DND-41 (cell line): Measurements from ENCODE around the gene NPPA.

Source experiments
- ATAC-seq: fragments of 200-7000 bp; cut with Tn5 transposase; 3 replicates; pipeline ENCODE4 v1.9.1; 2021; ENCODE audit warnings: low read depth; ENCODE audit not compliant: insufficient read depth
- DNase-seq: peaks from one replicate; pipeline ENCODE4 v3.0.0-alpha.2; 2020
- H2AFZ ChIP-seq: 2 replicates; pipeline ENCODE4 v1.6.0; 2012; ENCODE audit warnings: low read depth, low read length
- H3K27ac ChIP-seq: 2 replicates; pipeline ENCODE4 v1.5.1; 2012; ENCODE audit warnings: low read length, inconsistent platforms
- H3K27me3 ChIP-seq: fragments of 200-600 bp; sonication (generic); 2 replicates; pipeline ENCODE4 v1.6.0; 2012; ENCODE audit warnings: low read length, mild to moderate bottlenecking, inconsistent platforms; ENCODE audit not compliant: insufficient read depth, poor library complexity
- H3K36me3 ChIP-seq: 2 replicates; pipeline ENCODE4 v1.5.1; 2012; ENCODE audit warnings: low read length, inconsistent platforms; ENCODE audit not compliant: insufficient read depth
- H3K4me1 ChIP-seq: 2 replicates; pipeline ENCODE4 v1.5.1; 2012; ENCODE audit warnings: mild to moderate bottlenecking, low read length; ENCODE audit not compliant: insufficient read depth
- H3K4me2 ChIP-seq: 2 replicates; pipeline ENCODE4 v1.6.0; 2012; ENCODE audit warnings: mild to moderate bottlenecking, moderate library complexity, low read length, inconsistent platforms; ENCODE audit not compliant: insufficient read depth
- H3K4me3 ChIP-seq, 2 experiments: fragments of 200-600 bp in 1 of 2; shearing (Covaris generic) in 1 of 2; 2 replicates each; pipeline ENCODE4 v1.5.1; 2012 to 2016; ENCODE audit warnings: inconsistent platforms in 2 of 2, low read length in 2 of 2, mild to moderate bottlenecking in 2 of 2, low read depth in 1 of 2, moderate library complexity in 1 of 2
- H3K79me2 ChIP-seq: 2 replicates; pipeline ENCODE4 v1.6.0; 2012; ENCODE audit warnings: low read length, inconsistent platforms; ENCODE audit not compliant: insufficient read depth
- H3K9ac ChIP-seq: 2 replicates; pipeline ENCODE4 v1.6.0; 2012; ENCODE audit warnings: low read depth, mild to moderate bottlenecking, inconsistent platforms, low read length, moderate library complexity
- H3K9me3 ChIP-seq: 2 replicates; pipeline ENCODE4 v1.5.1; 2012; ENCODE audit warnings: low read length, moderate library complexity, mild to moderate bottlenecking, inconsistent platforms; ENCODE audit not compliant: insufficient read depth, severe bottlenecking
- H4K20me1 ChIP-seq: 2 replicates; pipeline ENCODE4 v1.6.0; 2012; ENCODE audit warnings: low read length; ENCODE audit not compliant: insufficient read depth
- EZH2 ChIP-seq: IDR thresholded peaks from 3 replicates; pipeline ENCODE4 v1.6.1; 2012; ENCODE audit warnings: borderline replicate concordance, low read depth, mild to moderate bottlenecking, moderate library complexity, low read length, inconsistent platforms; ENCODE audit not compliant: severe bottlenecking
- TF ChIP-seq, protein P1 (sequence below): IDR thresholded peaks from 2 replicates; pipeline ENCODE4 v1.5.1; 2012; ENCODE audit warnings: borderline replicate concordance, low read length, moderate library complexity, mild to moderate bottlenecking; ENCODE audit not compliant: poor library complexity, severe bottlenecking; ENCODE audit errors: extremely low read depth

Gene NPPA

DNA sequence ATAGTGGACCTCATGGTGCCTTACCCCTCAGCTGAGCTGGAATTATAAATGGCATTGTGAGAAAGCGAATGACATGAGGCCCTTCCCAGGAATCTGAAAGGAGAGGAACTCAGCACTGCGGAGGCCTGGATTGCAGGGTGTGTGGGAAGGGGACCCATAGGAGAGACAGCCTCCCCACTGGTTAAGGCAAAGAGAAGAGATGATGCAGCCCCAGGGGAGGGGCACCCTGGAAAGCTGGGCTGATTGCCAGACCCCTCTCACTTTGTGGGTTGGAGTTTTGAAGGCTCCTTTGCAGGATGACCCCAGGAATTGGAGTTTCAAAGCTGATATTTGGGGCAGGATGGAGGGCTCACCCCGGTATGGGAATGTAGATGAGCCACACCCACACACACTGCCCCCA lies 9.1 kb upstream of the NPPA start:
- ATAC-seq (no peak), DNase-seq (no peak)
- no peak for TF ChIP-seq EZH2
- TF ChIP-seq, protein P1, sequence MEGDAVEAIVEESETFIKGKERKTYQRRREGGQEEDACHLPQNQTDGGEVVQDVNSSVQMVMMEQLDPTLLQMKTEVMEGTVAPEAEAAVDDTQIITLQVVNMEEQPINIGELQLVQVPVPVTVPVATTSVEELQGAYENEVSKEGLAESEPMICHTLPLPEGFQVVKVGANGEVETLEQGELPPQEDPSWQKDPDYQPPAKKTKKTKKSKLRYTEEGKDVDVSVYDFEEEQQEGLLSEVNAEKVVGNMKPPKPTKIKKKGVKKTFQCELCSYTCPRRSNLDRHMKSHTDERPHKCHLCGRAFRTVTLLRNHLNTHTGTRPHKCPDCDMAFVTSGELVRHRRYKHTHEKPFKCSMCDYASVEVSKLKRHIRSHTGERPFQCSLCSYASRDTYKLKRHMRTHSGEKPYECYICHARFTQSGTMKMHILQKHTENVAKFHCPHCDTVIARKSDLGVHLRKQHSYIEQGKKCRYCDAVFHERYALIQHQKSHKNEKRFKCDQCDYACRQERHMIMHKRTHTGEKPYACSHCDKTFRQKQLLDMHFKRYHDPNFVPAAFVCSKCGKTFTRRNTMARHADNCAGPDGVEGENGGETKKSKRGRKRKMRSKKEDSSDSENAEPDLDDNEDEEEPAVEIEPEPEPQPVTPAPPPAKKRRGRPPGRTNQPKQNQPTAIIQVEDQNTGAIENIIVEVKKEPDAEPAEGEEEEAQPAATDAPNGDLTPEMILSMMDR = no peak
- H3K4me3 ChIP-seq = no peak overlapping the region
- H3K9me3 ChIP-seq = no peaks in the 10 kb centered on the region
- H4K20me1 ChIP-seq = peaks cover 23% of the 10 kb centered on the region
- no peaks in the 10 kb centered on the region for H3K27me3 ChIP-seq
- H3K79me2 ChIP-seq = no peaks in the 10 kb centered on the region
- H3K27ac ChIP-seq = no peak overlapping the region
- peaks cover 20% of the 10 kb centered on the region for H3K4me1 ChIP-seq
- no peak overlapping the region for H3K9ac ChIP-seq
- H2AFZ ChIP-seq = no peak overlapping the region
- no peaks in the 10 kb centered on the region for H3K36me3 ChIP-seq
- H3K4me2 ChIP-seq = no peak overlapping the region

DNA sequence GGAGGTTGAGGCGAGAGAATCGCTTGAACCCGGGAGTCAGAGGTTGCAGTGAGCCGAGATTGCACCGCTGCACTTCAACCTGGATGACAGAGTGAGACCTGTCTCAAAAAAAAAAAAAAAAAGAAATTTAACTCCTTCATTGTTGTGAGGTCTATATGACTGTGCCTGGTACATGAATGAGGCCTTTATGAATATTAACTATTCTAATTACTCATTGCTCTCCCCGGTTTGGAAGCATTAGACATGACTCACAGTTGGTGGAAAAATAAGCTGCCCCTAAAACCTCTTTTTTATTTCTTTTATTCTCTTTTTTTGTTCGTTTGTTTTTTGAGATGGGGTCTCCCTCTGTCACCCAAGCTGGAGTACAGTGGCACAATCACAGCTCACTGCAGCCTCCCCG lies 7.8 kb upstream of the NPPA start:
- Histone ChIP-seq H3K36me3 (no peaks in the 10 kb centered on the region), H3K27ac (no peak overlapping the region), H4K20me1 (peaks cover 23% of the 10 kb centered on the region), H2AFZ (no peak overlapping the region), H3K4me2 (no peak overlapping the region), H3K4me1 (peaks cover 20% of the 10 kb centered on the region), H3K9ac (no peak overlapping the region), H3K27me3 (no peaks in the 10 kb centered on the region), H3K4me3 (no peak overlapping the region), H3K9me3 (no peaks in the 10 kb centered on the region), H3K79me2 (no peaks in the 10 kb centered on the region)
- ATAC-seq (no peak), DNase-seq (no peak)
- TF ChIP-seq, protein P1 = no peak

DNA sequence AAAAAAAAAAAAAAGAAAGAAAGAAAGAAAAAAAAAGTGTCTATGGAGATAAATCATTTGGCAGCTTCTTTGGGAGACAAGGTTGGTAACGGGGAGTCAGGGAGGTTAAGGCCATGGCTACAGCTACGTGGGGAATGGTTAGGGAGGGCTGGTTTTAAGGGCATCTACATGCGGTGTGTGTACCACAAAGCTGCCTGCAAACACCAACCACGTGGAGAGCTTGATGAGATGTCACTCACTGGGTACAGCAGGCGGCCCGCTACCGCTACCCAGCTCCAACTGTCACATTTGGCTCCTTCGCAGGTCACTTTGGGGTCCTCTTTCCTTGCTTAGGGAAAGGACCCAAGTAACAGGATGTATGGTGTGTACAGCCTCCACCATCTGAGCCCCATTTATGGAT lies 6.9 kb upstream of the NPPA start:
- Histone ChIP-seq H3K79me2 (no peaks in the 10 kb centered on the region), H4K20me1 (peaks cover 24% of the 10 kb centered on the region), H3K27me3 (no peaks in the 10 kb centered on the region), H2AFZ (no peak overlapping the region), H3K36me3 (no peaks in the 10 kb centered on the region), H3K9me3 (no peaks in the 10 kb centered on the region), H3K4me2 (no peak overlapping the region), H3K27ac (no peak overlapping the region), H3K4me1 (peaks cover 20% of the 10 kb centered on the region), H3K9ac (no peak overlapping the region), H3K4me3 (no peak overlapping the region)
- no peak for DNase-seq
- ATAC-seq = no peak
- TF ChIP-seq EZH2 = no peak
- TF ChIP-seq, protein P1 = no peak

DNA sequence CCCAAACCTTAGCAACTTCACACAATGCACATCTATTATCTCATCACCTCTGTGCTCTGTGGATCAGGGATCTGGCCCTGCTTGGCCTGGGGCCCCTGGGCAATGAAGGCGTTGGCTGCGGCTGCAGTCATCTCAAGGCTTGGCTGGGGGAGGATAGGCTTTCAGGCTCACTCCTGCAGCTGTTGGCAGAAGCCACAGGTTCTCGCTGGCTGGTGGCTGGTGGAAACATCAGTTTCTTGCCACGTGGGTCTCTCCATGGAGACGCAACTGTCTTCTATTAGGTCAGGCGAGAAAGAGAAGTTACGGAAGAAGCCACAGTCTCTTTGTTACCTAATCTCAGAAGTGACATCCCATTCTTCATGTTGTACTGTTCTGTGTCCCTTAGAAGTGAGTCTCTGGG lies 3.6 kb upstream of the NPPA start:
- peaks cover 16% of the 10 kb centered on the region for H4K20me1 ChIP-seq
- H3K4me1 ChIP-seq = no peaks in the 10 kb centered on the region
- no peak overlapping the region for H3K4me2 ChIP-seq
- no peaks in the 10 kb centered on the region for H3K79me2 ChIP-seq
- no peaks in the 10 kb centered on the region for H3K9me3 ChIP-seq
- H3K27me3 ChIP-seq = no peaks in the 10 kb centered on the region
- H2AFZ ChIP-seq = no peak overlapping the region
- no peak for TF ChIP-seq EZH2
- TF ChIP-seq, protein P1 = no peak
- peak; percentile 36 for DNase-seq
- no peak overlapping the region for H3K9ac ChIP-seq
- H3K4me3 ChIP-seq = no peak overlapping the region
- H3K36me3 ChIP-seq = no peaks in the 10 kb centered on the region
- H3K27ac ChIP-seq = no peak overlapping the region
- ATAC-seq = peak; percentile 81
